C1 segment of cervical spinal cord (tissue), 14 donors: ENCODE measurements around the gene HNRNPA3.
"Not testable (repeated sequence)": the region's sequence is repeated elsewhere in the genome, so short reads cannot be mapped to it uniquely, and the experiment has no call there.

Experiments used
- DNase-seq, 14 donors: peaks; one replicate each; lab custom pipeline; 2025; lab: John Stamatoyannopoulos, UW

Gene HNRNPA3

DNA sequence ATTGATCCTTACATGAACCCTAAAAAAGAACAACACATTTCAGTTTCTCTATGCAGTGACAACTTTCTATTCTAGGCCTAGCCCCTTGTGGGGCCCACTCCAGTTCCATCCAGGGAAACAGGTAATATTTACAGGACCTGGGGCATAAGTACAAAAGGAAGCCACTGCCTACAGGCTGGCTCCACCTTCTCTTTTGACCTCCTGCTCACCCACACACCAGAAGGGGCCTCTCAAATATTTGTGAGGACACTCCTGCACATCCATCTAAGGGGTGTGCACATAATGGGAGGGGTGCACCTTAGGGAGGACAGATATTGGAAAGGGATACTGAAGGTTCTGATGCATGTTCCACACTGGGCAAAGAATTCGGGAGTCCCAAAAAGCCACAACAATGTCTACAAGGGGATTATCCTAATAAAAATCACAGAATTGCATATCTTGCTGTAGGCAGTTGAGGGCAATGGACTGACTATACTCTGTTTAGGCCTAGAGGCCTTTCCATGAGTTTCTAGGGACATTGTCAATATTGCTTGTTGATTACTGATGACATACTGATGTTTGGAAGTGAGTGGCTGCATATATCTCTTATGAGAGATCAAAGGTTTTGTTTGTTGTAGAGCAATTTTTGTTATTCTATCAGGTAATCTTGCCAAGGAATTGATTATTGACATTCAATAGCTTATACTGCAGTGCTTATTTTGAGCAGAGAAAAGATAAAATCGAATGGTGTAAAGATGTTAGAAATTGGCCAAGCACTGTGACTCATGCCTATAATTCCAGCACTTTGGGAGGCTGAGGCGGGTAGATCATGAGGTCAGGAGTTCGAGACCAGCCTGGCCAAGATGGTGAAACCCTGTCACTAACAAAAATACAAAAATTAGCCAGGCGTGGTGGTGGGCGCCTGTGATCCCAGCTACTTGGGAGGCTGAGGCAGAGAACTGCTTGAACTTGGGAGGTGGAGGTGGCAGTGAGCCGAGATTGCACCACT, 23.8 kb upstream of the HNRNPA3 start:
- DNase-seq, result no peak

DNA sequence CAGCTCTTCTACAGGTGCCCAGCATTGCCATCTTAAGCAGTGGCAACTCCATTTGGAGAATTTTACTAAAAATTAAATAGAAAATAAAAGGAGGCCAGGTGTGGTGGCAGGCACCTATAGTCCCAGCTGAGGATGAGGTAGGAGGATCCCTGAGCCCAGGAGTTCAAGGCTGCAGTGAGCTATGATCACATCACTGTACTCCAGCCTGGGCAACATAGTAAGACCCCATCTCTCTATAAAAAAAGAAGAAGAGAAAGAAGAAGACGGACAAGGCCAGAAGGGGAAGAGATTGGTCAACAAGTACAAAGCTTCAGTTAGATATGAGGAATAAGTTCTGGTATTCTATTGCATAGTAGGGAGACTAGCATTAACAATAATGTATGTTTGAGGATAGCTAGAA, 21.7 kb upstream of the HNRNPA3 start:
- no peak for DNase-seq

DNA sequence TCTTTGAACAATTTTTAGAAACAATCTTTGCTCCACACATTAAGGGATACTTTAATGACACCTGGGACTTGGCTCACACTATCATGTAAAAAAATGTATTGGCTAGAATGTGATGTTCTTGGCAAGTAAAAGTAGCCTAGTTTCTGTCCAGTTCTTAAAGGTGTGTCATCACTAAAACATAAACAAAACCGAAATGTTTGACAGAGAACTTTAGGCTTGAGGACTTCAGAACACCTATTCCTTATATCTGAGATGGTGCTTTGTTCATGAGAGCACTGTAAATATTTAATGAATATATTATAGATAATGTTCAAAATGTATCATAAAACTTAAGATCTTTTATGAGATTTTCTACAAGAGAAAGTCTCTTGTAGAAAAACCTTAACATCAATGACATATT, 19.8 kb upstream of the HNRNPA3 start:
- no peak for DNase-seq

DNA sequence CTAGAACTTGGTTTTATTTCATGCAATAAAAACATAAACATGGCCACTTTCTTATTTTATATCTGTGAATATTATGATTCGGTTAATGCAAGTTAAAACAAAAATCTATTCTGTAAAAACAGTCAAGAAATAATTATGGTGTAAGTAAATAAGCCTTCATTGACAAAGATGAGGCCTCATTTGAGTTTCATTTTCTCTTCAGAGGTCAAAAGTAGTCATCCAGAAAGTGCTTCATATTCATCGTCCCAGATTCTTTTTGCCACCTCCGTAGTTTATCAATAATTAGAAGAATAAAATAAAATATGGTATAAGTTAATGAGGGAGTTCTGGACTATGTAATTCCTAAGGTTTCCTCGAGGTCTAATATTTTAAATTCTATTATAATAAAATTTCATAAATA, 19.4 kb upstream of the HNRNPA3 start:
- DNase-seq, result no peak

DNA sequence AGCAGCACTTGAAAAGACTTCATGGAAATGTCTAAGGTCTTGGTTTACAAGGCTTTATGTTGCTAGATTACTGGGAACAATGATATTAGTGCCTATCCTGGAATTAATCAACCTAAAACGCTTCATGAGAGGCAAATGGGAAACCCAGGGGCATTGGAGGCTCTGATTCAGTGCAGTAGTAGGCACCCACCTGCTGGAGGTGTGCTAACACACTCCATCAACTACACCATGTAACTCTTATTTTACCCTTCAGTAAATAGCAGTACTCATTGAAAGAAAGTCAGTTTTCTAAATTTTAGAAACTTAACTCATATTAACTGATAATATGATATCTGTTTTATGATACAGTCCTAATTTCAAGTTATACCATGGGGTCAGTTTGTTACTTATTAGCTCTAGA, 17.4 kb upstream of the HNRNPA3 start:
- DNase-seq, result no peak

DNA sequence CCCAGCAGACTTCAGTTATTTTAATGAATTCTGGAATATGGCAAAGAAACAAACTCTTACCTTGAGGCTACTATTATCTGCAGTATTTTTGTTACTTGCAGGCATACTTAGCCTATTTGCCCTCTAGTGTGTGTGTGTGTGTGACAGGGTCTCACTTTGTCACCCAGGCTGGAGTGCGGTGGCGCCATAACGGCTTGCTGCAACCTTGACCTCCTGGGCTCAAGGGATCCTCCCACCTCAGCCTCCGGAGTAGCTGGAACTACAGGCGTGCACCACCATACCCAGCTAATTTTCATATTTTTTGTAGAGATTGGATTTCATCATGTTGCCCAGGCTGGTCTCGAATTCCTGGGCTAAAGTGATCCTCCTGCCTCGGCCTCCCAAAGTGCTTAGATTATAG, 12.2 kb upstream of the HNRNPA3 start:
- DNase-seq, result not testable (repeated sequence)

DNA sequence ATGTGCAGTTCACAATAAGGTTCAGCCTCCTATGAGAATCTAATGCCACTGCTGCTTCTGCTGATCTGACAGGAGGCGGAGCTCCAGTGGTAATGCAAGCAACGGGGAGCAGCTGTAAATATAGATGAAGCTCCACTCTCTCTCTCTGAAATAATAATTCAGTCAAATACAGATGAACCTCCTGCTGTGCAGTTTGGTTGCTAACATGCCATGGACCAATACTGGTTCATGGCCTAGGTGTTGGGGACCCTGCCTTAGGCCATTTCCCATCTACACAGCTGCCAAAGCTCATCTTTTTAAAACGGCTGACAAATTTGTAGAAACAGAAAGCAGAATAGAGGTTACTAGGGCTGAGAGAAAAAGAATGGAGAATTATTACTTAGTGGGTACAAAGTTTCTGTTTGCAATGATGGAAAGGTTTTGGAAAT, 10.7 kb upstream of the HNRNPA3 start:
- no peak for DNase-seq

DNA sequence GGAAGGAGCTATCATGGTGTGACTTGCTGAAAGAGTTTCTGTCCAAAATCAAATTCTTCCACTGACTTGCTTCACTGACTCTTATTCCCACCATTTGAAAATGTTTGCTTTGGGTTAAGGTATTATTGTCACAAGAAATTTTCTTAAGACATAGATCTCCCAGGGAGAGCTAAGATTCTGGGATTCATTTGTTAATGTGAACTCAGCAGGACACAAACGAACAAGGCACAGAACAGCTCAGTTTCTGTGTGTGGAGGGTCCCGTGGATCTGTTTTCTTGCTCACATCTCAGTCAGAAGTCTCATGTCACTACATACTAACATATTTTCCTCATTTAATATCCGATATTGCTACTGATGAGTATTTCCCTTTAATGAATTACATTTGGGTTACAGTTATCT, 8.2 kb upstream of the HNRNPA3 start:
- no peak for DNase-seq

DNA sequence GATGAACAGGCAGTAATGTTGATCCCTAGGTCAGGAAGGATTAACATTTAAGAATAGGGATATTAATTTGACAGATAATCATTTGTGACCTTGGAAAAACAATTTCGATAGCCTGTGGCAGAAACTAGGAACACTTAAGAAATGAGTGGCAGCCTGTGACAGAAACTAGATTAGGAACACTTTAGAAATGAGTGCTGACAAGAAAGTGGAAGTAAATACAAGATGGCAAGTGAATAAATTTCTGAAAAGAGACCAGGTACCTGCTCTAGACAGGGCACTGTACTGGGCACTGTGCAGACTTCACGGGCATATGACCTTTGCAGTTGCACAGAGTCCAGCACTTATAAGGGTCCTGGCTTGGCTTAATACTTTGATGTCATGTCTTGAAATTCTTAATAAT, 5.5 kb upstream of the HNRNPA3 start:
- DNase-seq, result no peak

DNA sequence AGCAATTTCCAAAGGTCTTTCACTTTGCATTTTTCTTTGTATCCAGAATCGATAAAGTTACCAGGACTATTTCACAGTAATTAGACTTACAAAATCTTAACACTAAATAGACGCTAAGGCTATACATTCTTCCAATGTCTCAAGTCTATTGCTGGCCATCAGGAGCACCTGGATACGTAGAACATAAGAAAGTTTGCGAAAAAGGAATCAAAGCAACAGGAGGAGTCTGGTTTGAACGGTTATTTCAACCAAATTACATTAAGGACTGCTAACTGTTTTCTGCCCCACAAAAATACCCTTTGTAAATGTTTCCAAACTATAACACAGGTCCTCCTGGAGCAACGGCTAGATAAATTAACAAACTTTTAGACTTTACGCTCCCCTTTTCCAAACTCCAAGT, 1.4 kb upstream of the HNRNPA3 start:
- DNase-seq, result no peak

DNA sequence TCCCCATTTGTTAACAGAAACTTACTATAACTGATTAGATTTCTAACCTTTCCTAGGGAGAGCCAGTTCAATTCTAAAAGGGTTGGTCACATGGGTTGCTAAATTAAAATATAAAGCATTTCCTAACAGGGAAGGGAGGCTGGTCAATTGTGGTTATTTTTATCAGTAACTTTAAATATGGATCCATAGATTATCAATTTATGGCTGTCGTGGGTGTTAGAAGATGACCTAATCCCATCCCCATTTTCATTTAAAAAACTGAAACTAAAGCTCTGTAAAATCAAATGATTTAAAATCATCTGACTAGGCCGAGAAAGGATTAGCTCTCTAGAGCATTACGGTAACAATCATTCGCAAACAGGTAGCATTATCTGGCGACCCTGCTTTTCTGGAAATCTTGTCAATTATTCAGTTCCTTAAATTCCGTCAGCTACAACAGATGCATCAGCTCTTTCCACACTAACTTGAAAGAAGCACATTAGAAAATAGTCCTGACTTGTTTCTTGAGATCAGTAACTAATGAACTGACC, 953 bp upstream of the HNRNPA3 start:
- no peak for DNase-seq

DNA sequence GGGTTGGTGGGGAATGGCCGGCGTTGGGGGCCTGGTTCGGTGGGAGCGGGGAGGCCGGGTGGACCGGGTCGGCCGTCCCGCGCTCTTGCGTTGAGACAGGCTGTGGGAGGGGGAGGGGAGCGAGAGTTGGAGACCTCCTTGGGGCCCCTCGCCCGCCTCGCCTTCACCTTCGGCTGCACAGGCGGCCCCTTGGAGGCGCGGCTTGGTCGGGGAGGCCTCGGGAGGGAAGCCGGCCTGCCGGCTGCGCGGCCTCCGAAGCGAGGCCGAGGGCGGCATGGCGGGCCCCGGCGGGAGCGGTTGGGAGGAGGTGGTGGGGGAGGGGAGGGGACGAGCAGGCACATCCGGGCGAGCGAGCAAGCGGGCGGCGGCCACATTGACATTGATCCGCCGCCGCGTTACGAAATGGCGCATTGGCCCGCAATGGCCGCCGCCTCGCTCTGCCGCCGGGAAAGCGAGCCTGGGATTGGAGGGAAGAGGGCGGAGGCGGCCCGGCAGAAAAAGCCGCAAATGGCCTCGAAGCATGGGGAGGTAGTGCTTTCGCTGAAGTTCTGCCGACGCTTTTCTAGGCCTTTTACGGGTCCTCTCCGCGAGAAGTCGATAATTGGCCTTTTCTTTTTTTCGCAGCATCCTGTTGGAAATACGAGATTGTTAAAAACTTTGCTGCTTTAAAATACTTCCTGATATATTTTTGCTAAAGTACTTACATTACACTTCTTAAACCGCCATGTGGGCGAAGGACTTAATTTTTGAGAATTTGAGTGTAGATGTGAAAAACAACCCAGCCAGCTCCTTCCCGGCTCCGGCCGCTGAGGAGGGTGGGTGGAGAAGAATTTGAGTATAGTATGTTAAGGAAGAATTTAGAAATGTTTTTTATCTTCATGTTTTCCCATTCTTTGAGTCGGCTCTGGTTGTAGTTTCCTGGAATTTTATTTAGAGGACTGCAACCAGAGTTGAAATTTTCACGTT, 580 bp downstream of the HNRNPA3 start:
- peak; percentile 52 to 98 (median 90) for DNase-seq

DNA sequence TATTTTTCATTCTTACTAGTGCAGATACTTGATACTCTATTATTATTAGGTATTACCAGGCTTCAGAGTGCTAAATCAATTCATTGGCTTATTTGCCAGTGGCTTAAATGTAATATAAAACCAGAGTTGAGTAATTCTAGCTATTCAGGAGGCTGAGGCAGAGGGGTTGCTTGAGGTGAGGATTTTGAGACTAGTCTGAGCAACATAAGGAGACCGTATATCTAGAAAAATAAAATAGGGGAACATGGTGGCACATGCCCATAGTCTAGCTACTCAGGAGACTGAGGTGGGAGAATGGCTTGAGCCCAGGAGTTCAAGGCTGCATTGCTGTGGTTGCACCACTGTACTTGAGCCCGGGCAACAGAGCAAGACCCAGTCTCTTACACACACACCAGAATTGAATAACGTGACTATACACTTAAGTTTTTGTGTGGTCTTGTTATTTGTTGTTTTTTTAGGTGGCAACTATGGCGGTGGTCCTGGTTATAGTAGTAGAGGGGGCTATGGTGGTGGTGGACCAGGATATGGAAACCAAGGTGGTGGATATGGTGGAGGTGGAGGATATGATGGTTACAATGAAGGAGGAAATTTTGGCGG, 4.8 kb downstream of the HNRNPA3 start:
- no peak for DNase-seq

DNA sequence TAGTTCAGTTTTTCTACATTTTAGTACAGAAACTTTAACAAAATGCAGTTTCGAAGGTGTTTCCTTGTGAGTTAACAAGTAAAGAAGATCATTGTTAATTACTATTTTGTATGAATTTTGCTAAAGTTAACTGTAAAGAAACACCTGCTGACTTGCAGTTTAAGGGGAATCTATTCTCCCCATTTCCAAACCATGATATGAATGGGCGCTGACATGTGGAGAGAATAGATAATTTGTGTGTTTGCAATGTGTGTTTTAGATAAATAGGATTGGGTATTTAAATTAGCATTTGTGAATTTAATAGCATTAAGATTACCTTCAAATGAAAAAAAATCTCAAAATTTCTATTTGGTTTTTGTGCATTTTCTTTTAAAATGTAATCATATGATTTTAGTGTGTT, 7.2 kb downstream of the HNRNPA3 start:
- DNase-seq, result not testable (repeated sequence)

DNA sequence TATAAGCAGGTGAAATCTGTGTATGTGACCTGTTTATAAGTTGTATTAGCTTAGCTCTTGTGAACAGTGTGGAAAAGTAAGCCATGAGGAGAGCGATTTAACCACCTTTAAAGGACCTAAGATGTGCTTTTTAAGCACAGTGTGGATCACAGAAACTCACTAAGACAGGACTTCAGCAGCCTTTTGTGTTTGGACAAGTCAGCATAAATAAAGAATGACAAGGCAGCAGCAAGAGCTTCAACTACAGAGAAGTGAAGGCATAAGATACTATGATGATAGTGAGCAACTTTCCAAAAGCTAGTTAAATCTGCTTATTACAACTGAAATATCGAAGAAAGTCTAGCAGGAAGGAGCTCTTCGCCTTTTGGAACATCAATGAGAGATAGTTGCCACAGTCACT, 8.9 kb downstream of the HNRNPA3 start:
- DNase-seq, result no peak

DNA sequence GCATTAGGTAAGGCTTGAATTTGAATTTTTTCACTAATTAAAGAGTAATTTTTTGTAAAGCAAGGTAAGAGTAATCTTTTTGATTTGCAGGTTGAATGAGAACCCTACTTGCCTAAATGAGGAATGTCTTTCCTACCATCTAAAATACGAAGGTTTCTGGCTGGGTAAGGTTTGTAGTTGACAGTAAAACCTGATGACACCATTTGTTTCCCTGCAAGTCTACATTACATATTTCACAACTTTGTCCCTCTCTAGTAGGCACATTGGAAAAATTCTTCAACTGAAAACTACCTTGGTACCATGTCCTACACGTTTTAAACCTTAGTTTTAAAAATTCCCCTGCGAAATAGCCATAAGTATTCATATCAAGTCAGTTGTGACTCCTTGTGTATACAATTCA, 9.4 kb downstream of the HNRNPA3 start:
- no peak for DNase-seq

DNA sequence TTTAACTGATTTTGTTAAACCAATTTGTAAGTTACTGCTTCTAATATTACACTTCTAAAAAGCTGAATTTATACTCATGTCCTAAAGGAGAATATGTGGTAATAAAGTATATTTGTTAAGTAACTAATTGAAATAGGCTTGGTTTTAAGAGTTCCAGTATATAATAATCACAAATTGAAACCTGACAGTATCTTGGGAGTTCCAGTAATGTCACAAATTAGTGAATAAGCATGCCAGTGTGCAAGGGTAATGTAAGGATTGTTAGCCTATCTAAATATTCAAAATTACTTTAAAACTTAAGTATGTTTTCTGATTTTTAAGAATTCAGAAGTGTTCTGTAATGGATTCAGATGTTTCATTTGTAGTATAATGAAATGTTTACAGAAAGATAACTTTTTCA, 10.8 kb downstream of the HNRNPA3 start:
- DNase-seq, result not testable (repeated sequence)

DNA sequence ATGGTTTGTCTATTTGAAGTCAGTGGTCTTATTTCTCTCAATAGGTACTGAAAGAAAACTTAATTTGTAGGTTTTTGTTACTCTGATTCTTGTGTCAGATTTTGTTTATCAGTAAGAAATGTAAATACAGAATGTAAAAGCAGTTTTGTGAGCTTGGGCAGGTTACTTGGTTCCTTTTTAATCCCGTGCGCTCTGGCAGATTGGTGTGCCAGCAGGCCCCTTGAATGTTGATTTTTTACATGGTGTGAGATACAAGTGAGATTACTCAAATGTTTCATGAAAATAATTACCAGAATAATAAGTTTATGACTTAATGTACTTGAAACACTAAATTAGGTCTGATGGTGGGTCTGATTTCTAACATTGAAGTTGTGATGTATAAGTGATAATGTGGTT, 13.4 kb downstream of the HNRNPA3 start:
- no peak for DNase-seq

DNA sequence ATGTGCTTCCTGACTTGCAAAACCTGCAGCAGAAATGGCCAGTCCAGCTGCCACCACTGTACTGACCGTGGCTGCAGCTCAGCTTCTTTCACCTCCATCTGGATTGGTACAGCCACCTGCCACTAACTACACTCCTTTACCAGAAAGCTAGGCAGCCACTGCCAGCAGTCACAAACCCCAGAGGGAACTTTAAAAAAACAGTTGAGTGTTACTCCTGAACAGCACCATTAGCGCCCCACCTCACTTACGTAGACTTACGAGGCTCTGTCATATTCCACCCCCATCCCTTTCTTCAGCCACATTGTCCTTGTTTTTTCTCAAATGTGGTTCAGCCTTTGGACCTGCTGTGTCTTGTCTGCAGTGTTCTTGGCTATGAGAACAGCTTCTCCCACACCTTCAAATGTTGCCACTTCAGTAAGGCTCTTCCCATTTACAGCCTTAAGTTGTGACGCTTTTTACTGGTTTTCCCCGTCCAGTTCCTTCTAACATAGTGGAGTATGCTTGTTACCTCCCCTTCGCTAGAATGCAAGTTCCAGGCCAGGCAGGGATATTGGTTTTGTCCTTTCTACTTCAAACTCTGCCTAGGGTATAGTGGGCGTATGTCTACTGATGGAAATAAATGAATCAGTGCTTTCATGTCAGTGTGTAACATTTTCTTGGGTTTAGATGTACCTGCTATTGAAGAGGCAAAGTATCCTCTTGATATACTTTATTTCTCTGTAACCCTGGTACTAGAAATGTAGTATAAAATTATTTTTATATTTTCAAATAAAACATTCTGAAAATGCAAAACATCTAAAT, 17.0 kb downstream of the HNRNPA3 start:
- DNase-seq, result no peak

DNA sequence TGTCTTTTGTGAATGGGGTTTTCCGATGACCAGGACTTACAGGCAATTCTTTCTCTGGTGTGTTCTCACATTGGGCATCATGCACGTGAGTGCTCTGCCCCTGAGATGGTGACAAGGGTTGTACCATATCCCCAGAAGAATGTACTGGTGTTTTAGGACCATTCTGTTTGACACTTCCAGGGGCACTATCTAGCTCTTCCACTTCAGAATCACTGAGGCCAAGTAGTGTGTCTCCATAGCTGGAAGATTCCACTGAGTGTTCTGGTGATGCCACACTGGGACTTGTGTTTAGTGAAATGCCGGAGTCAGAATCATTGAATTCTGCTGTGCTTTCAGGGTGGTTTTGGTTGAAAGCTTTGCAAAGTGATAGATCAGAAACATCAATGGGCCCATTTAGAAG, 18.7 kb downstream of the HNRNPA3 start:
- no peak for DNase-seq
